Activated T-cell treated with anti-CD3 and anti-CD28 coated beads, Interleukin-2, amount 50 U/mL, for 24 hours (primary cell): ENCODE results near the gene PRICKLE2.

Experiments
- DNase-seq: peaks from one replicate; pipeline ENCODE4 v3.0.0-alpha.2; 2020
- H3K27ac Mint-ChIP-seq: 2 replicates; pipeline ENCODE4 v1.8.0; 2020; ENCODE audit warnings: mild to moderate bottlenecking, mixed read lengths
- H3K27me3 Mint-ChIP-seq: 2 replicates; pipeline ENCODE4 v1.8.0; 2020; ENCODE audit warnings: mixed read lengths
- H3K36me3 Mint-ChIP-seq: 2 replicates; pipeline ENCODE4 v1.8.0; 2020; ENCODE audit warnings: low read depth, mixed read lengths
- H3K4me1 Mint-ChIP-seq: 2 replicates; pipeline ENCODE4 v1.8.0; 2020; ENCODE audit warnings: low read depth, mixed read lengths
- H3K4me3 Mint-ChIP-seq: 2 replicates; pipeline ENCODE4 v1.8.0; 2020; ENCODE audit warnings: mild to moderate bottlenecking, moderate library complexity, mixed read lengths
- H3K9me3 Mint-ChIP-seq: 2 replicates; pipeline ENCODE4 v1.8.0; 2020; ENCODE audit warnings: mixed read lengths

Gene PRICKLE2

DNA sequence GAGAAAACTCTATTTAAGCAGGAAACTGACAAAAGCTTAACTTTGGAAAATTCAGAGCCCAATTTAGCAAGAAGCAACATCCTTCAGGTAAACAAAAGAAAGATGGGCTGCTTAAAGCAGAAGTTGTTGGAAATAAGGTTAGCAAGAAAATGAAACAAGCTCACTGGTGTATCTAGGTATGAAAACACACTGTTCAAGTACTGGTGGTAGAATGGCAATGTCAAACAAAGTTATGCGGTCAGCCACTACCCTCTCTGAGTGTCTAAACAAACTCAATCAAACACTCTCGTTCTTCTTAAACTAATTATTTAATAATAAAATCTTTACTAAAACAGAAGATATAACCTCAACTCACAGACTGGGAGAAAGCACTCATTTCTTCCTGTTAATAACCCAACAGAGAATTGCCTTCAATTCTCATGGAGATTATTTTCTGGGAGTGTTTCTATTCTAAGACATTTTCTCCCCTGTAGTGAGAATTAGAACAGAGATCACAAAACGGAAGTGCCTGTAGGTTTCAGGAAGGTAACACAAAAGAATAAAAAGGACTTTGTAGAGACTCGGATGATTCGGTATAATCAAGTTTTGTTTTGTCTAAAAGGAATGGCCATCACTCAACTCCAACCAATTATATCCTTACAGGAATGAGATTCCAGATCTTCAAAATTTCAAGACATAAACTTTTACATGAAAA lies 28.9 kb downstream of the PRICKLE2 start:
- DNase-seq = no peak
- peaks cover 2% of the 10 kb centered on the region for H3K27me3 Mint-ChIP-seq
- no peaks in the 10 kb centered on the region for H3K36me3 Mint-ChIP-seq
- H3K4me3 Mint-ChIP-seq = no peak overlapping the region
- H3K4me1 Mint-ChIP-seq = no peaks in the 10 kb centered on the region
- peaks cover 15% of the 10 kb centered on the region for H3K9me3 Mint-ChIP-seq
- no peak overlapping the region for H3K27ac Mint-ChIP-seq

DNA sequence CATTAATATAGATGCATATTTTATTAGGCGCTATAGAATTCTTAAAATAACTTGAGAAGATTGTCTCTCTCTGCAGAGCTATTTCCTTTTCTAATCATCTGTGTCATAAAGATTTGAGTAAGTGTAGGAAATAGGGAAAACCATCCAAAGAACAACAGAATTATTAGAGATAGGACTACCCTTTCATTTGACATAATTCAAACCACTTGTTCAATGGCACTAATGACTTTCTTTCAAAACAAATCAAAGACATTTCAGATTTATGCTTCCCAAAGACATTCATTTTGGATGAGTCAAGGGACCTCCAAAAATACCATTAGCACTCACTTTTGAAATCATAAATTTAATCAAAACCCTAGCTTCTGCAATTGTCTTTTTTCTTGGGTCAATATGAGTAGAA lies 29.5 kb downstream of the PRICKLE2 start:
- Mint-ChIP-seq H3K27ac (no peak overlapping the region), H3K4me3 (no peak overlapping the region), H3K9me3 (peaks cover 15% of the 10 kb centered on the region), H3K4me1 (no peaks in the 10 kb centered on the region), H3K36me3 (no peaks in the 10 kb centered on the region), H3K27me3 (peaks cover 2% of the 10 kb centered on the region)
- no peak for DNase-seq

DNA sequence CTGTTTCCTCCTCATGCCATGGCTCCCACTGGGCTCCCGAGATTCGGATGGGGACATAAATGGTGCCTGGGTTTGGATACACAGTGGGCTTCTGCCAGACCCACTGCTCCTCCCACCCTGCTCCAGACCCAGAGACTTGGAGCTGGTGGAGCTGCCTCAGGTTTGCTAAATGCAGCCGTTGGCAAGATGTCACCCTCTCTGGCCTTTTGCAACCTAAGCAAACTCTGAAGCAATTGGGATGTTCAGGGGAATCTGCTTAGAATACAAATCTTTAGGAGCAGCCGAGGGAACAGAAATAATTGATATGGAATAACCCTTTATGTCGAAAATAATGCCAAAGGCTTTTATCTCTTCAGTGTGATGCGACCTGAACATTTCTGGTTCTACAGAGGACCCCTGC lies 33.4 kb downstream of the PRICKLE2 start:
- Mint-ChIP-seq H3K9me3 (peaks cover 10% of the 10 kb centered on the region), H3K27ac (no peak overlapping the region), H3K36me3 (no peaks in the 10 kb centered on the region), H3K4me1 (no peaks in the 10 kb centered on the region), H3K27me3 (no peaks in the 10 kb centered on the region), H3K4me3 (no peak overlapping the region)
- no peak for DNase-seq

DNA sequence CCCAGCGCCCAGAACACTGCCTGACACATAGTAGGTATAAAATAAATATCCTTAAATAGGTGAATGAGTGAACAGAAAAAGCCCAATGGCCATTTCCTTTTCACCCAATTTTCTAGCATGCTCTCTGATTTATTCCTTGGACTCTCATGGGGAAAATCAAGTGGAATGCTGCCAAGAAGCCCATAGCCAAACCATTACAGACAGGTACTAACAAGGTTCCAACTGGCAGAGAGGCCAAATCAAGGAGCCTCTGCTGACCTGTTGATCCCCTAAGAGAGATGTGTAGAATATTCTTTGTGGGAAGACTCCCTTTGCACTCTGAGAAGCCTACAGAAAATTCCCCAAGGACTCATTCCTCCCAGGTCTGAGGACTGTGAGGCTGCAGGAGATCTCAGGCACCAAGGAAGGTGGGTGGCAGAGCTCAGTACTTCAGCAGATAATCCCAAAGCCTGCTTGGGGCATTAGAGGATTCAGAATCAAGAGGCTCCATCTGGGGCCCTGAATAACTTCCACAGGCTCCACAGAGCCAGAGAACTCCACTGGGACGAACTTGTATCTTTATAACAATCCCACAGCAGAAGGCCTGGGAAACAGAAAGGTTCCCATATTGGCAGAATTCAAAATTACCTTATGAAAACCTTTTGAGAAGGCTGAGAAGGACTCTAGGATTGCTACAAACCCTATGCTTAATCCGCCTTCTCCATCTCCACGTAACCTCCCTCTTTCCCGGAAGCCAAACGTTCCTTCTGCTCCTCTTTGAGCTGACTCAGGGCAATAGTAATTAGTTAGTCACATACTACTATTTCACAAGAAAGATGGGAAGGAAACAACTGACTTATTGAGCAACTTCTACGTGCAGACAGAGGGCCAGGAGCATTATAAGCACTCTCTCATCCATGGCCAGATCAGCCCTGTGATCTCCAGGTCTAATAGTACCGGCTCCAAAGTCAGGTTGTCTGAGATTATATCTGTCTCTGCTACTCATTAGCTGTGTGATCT lies 34.5 kb downstream of the PRICKLE2 start:
- Mint-ChIP-seq H3K9me3 (peaks cover 10% of the 10 kb centered on the region), H3K4me1 (no peaks in the 10 kb centered on the region), H3K36me3 (no peaks in the 10 kb centered on the region), H3K27me3 (no peaks in the 10 kb centered on the region), H3K4me3 (no peak overlapping the region), H3K27ac (no peak overlapping the region)
- no peak for DNase-seq

DNA sequence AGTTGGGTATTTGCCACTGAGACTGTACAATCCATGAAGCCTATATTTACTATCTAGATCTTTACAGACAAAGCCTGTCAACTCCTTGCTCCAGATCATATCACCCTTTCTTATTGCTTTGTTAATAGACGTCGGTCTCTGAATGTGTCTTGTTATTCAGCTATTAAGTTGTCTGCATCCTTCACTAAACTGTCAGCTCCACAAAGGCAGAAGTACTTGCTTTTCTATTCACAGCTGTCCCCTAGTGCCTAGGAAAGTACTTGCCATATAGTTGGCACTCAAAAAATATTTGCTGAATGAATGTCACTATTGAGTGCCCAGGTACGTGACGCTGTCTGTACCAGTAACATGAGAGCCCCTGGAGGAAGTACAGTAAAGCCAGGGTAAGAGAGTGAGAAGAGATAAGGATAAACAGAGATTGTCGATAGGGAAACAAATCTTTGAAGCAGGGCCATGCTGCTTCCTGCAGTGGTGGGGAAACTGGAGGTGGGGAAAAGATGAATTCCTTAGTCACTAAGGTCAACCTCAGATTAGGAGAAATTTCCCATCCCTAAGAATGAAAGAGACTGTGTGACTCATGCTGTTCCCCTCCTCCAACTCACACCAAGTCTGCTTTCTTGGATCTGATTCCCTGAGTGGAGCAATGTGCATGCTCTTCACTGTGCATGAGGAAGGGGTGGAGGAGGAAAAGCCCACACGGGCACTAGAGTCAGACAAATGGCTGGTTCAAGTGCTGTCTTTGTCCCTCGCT lies 36.3 kb downstream of the PRICKLE2 start:
- no peaks in the 10 kb centered on the region for H3K36me3 Mint-ChIP-seq
- H3K27me3 Mint-ChIP-seq = no peaks in the 10 kb centered on the region
- H3K4me3 Mint-ChIP-seq = no peak overlapping the region
- no peak overlapping the region for H3K27ac Mint-ChIP-seq
- no peak for DNase-seq
- H3K9me3 Mint-ChIP-seq = peaks cover 6% of the 10 kb centered on the region
- H3K4me1 Mint-ChIP-seq = no peaks in the 10 kb centered on the region

DNA sequence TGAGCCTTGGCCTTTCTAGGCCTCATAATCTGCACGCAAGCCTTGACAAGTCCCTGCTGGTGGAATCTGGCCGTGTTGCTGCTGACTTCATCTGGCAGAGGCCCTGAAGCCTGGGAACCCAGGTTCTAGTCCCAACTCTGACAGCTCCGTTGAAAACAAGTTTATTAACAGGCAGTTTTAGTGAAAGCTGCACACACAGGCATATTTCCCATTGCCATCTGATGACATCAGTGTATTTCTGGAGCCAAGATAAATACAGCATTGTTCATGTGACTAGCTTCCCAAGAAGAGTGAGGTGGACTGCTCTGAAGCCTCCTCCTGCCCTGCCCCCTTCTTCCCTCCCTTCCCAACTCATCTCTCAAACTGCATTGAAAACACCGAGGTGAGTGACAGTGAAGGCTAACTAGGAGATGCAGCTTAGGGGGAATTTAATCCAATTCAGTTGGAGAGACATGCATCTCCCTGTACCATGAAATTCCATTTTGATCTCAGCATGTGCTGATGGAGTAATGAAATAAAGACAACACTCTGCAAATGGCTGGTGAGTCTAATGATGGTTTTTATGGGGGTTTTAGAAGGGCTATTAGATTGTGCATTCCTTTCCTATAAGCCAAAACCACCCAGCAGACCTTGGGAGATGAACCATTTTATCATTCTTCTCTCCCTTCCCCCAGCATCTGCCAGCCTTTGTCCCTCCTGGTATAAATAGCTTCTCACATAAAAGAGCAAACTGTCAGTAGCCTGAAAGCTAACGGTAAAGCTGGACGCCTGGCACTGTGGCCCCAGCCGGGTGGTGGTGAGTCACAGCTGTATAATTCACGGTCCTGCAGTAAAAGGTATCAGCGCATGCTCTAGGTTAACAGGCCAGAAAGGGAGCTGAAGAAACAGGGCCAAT lies 38.0 kb downstream of the PRICKLE2 start:
- Mint-ChIP-seq H3K36me3 (no peaks in the 10 kb centered on the region), H3K27ac (no peak overlapping the region), H3K4me1 (no peaks in the 10 kb centered on the region), H3K27me3 (no peaks in the 10 kb centered on the region), H3K4me3 (no peak overlapping the region), H3K9me3 (no peaks in the 10 kb centered on the region)
- no peak for DNase-seq

DNA sequence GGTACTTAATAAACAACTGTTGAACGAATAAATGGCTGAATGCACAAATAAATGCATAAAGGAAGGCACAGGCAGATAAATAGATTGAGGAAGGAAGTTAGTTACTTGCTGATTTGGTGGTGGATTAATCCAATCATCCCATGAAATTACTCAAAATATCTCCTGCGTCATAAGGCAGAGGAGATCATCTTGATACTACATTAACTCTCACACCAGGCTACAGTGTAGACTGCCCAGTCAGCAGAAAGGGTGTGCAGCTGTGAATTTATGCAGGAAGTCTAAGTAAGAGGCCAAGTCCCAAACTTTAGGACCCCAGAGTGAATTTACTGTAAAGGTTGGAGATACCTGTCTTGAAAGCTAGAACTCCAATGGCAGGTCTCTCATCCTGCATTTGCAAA lies 38.6 kb downstream of the PRICKLE2 start:
- Mint-ChIP-seq H3K4me3 (no peak overlapping the region), H3K4me1 (no peaks in the 10 kb centered on the region), H3K36me3 (no peaks in the 10 kb centered on the region), H3K9me3 (no peaks in the 10 kb centered on the region), H3K27ac (no peak overlapping the region), H3K27me3 (peaks cover 3% of the 10 kb centered on the region)
- DNase-seq = no peak

DNA sequence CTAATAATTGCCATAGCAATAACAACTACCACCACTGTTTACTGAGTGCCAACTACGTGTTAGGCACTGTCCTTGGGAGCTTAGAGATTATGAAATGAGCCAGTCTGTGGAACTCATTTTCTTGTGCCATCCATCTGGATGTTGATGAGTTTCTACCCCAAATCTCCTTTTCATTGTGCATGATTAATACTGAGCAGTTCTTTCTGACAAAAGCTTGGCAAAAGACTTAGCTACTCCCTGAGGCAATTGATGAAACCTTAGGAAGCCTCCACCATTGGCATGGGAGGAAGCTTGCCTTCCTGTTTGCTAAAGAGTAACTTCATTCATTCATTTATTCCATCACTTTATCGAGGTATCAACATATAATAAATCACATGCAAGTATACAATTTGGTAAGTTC lies 39.8 kb downstream of the PRICKLE2 start:
- peaks cover 3% of the 10 kb centered on the region for H3K27me3 Mint-ChIP-seq
- no peak overlapping the region for H3K4me3 Mint-ChIP-seq
- H3K9me3 Mint-ChIP-seq = no peaks in the 10 kb centered on the region
- no peak overlapping the region for H3K27ac Mint-ChIP-seq
- H3K36me3 Mint-ChIP-seq = no peaks in the 10 kb centered on the region
- no peaks in the 10 kb centered on the region for H3K4me1 Mint-ChIP-seq
- DNase-seq = no peak

DNA sequence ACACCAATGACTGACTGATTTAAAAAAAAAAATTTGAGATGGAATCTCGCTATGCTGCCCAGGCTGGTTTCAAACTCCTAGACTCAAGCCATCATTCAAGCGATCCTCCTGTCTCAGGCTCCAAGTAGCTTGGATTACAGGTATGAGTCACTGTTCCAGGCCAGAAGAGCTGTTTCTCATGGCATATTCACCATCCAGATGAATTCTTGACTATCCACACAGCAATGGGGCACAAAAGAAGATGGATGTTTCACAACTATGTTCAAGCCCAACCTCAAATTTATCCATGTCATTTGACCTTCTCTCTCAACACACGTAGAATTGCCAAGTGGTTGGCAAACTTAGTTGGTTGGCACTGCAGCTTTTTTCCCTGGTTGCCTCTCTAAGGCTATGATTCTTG lies 40.6 kb downstream of the PRICKLE2 start:
- H3K36me3 Mint-ChIP-seq = no peaks in the 10 kb centered on the region
- no peak for DNase-seq
- H3K27ac Mint-ChIP-seq = no peak overlapping the region
- no peak overlapping the region for H3K4me3 Mint-ChIP-seq
- H3K9me3 Mint-ChIP-seq = no peaks in the 10 kb centered on the region
- no peaks in the 10 kb centered on the region for H3K4me1 Mint-ChIP-seq
- peaks cover 3% of the 10 kb centered on the region for H3K27me3 Mint-ChIP-seq

DNA sequence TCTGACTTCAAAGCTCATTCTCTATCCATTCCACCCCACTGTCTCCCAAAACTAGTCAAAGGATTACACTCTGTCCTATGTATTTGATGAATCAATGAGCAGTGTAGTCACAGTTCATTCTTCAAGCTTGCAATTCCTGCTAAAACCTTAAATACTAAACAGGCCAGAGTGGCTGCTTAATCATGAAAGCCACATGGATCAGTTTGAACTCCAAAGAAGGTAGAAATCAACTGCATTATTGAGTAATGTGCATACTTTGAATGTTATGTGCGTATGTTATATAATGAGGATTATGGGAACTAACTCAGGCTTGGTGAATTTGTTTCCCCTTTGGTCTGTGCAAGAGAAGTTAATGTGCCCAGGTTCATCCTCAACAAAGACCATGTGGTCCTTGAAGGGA lies 45.4 kb downstream of the PRICKLE2 start:
- H3K27me3 Mint-ChIP-seq = peaks cover 6% of the 10 kb centered on the region
- no peak overlapping the region for H3K27ac Mint-ChIP-seq
- DNase-seq = no peak

DNA sequence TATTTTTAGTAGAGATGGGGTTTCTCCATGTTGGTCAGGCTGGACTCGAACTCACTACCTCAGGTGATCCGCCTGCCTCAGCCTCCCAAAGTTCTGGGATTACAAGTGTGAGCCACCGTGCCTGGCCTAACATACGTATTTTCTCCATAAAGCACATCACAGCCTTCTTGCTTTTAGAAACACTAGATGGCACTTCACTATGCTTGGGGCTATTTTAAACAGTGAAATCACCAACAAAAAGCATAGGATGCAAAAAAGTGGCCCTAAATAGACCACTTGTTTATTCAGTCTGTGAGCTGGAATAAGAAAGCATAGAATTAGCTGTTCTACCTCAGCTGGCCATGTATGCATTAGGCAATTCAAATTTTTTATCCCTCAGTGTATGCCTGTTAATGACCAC lies 46.0 kb downstream of the PRICKLE2 start:
- Mint-ChIP-seq H3K27ac (no peak overlapping the region), H3K4me1 (no peaks in the 10 kb centered on the region), H3K4me3 (no peak overlapping the region), H3K9me3 (no peaks in the 10 kb centered on the region), H3K36me3 (no peaks in the 10 kb centered on the region), H3K27me3 (peaks cover 6% of the 10 kb centered on the region)
- no peak for DNase-seq

More for the DNA sequence above, 45.4 kb downstream of the PRICKLE2 start:
- no peaks in the 10 kb centered on the region for H3K9me3 Mint-ChIP-seq
- no peak overlapping the region for H3K4me3 Mint-ChIP-seq
- H3K36me3 Mint-ChIP-seq = no peaks in the 10 kb centered on the region
- no peaks in the 10 kb centered on the region for H3K4me1 Mint-ChIP-seq

DNA sequence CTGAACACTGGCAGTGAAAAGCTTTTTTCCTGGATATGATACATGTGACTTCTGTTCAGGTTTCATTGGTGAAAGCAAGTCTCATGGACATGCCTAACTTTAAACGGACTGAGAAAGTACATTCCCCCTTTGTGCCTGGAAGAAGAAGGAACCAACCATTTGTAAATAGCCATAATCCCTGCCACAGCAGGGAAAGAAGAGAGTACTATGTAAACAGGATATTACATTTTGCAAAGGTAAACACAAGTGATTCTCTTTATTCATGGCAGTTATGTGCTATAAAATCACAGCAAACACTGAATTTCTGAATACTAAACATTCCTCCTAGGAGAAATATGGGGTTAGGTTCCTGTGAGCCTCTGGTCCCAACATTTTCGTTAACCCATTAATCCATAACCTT lies 46.8 kb downstream of the PRICKLE2 start:
- DNase-seq = no peak
- no peak overlapping the region for H3K27ac Mint-ChIP-seq
- peaks cover 10% of the 10 kb centered on the region for H3K27me3 Mint-ChIP-seq
- no peak overlapping the region for H3K4me3 Mint-ChIP-seq
- H3K36me3 Mint-ChIP-seq = no peaks in the 10 kb centered on the region
- no peaks in the 10 kb centered on the region for H3K4me1 Mint-ChIP-seq
- no peaks in the 10 kb centered on the region for H3K9me3 Mint-ChIP-seq

DNA sequence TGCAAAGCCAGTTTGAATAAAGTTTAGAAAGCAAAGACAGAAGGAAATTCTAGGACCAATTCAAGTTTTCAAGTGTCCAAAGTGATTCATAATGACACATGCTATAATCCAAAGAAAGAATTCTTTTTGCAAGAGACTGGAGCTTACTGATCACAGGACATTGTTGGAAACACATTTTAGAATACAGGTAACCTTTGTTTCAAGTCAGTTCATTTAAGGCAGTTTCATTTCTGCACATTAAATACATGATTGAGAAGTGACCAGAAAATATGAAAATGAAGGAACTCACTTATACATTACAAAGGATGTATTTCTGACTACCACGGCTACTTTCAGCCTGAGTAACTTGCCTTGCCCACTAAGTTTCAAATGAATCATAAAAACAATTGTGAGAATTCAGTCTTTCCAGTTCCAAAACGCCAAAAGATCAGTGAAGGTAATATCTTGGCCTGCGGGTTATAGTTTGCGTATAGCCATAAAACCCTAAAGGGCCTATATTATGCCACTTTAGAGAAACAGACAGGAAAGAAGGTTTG lies 48.7 kb downstream of the PRICKLE2 start:
- no peak overlapping the region for H3K4me3 Mint-ChIP-seq

DNA sequence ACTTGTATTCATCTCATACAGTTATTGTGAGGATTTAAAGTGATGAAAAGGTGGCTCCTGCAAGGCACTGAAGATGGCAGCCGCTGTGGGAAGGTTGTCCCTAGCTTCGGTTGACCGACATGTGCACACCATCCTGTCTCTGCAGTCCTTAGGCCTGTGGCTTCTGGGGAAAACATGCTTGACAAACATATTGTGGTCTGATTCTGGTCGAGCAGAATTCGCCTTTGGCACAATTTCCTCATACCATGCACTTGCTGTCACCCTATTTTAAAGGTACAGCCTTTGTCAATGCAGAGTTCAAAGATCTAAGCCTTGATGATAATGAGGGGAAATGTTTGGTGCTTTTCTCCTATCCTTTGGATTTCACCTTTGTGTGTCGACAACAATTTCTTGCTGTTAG lies 50.9 kb downstream of the PRICKLE2 start:
- no peaks in the 10 kb centered on the region for H3K4me1 Mint-ChIP-seq
- no peaks in the 10 kb centered on the region for H3K9me3 Mint-ChIP-seq
- H3K4me3 Mint-ChIP-seq = no peak overlapping the region
- H3K36me3 Mint-ChIP-seq = no peaks in the 10 kb centered on the region
- no peak overlapping the region for H3K27ac Mint-ChIP-seq
- H3K27me3 Mint-ChIP-seq = peaks cover 12% of the 10 kb centered on the region
- no peak for DNase-seq

More for the DNA sequence above, 48.7 kb downstream of the PRICKLE2 start:
- Mint-ChIP-seq H3K27ac (no peak overlapping the region), H3K36me3 (no peaks in the 10 kb centered on the region), H3K9me3 (no peaks in the 10 kb centered on the region), H3K27me3 (peaks cover 7% of the 10 kb centered on the region), H3K4me1 (no peaks in the 10 kb centered on the region)
- no peak for DNase-seq
